Lower lobe of right lung (tissue), 2 donors: ENCODE results near the gene CNFN. TPM values are rescaled to one million over a fixed set of nuclear protein-coding genes. Genes with fewer than 3 reads are reported as not detected.

ENCODE experiments used
- ATAC-seq, 2 donors: fragments of 200-7000 bp; cut with Tn5 transposase; one replicate each; pipeline ENCODE4 v1.9.1; 2020 to 2022; ENCODE audit warnings: mild to moderate bottlenecking in 2 of 2, moderate library complexity in 2 of 2
- DNase-seq: peaks from one replicate; pipeline ENCODE4 v3.0.0-alpha.2; 2020
- H3K27ac ChIP-seq: fragments of 200-600 bp; one replicate; pipeline ENCODE4 v1.8.0; 2022
- H3K27me3 ChIP-seq: fragments of 200-600 bp; one replicate; pipeline ENCODE4 v1.8.0; 2022; ENCODE audit warnings: low read depth
- H3K36me3 ChIP-seq: fragments of 200-600 bp; one replicate; pipeline ENCODE4 v1.8.0; 2022; ENCODE audit warnings: mild to moderate bottlenecking
- H3K4me1 ChIP-seq: fragments of 200-600 bp; one replicate; pipeline ENCODE4 v1.8.0; 2022
- H3K4me3 ChIP-seq: fragments of 200-600 bp; one replicate; pipeline ENCODE4 v1.8.0; 2022; ENCODE audit warnings: mild to moderate bottlenecking
- H3K9me3 ChIP-seq: fragments of 200-600 bp; one replicate; pipeline ENCODE4 v1.8.0; 2022
- intact Hi-C: fragments of 100-400 bp; cut with DNase I; formaldehyde crosslinking; loops from one replicate; pipeline ENCODE4 v1.11.0; 2022
- total RNA-seq: library from RNA; stranded (reverse); fragmentation: NEBNext Ultra II Directional; extraction: Animal tissue kit (Norgen Biotek cat#: 25700); gene quantifications from one replicate; pipeline ENCODE4 v1.2.1, GENCODE V29; 2021
- TF ChIP-seq, protein P1 (sequence below): fragments of 200-600 bp; IDR thresholded peaks from one replicate; pipeline ENCODE4 v1.8.0; 2022; ENCODE audit warnings: antibody characterized with exemption, mild to moderate bottlenecking
- donor health status: DM: no; HTN: yes; CAD: no; lungs with severe emphysema.

CNFN gene
- total RNA-seq, 1 donor from 2014 or later: not detected

DNA sequence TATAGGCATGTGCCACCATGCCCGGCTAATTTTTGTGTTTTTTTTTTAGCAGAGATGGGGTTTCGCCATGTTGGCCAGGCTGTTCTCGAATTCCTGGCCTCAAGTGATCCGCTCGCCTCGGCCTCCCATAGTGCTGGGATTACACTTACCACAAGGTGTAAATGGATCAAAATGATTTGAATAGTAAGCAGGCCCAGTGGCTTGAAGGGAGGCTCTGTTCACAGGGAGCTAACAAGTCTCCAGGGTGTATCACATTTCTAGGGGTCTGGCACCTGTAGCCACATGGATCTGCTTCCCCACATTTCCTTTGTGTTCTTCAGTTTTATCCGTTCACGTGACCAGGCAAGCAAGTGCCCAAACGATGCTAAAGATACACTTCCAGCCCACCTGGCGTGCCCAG is 13.5 kb upstream of the CNFN start:
- Histone ChIP-seq H3K27ac (no peak overlapping the region), H3K27me3 (no peaks in the 10 kb centered on the region), H3K9me3 (no peaks in the 10 kb centered on the region), H3K4me3 (no peak overlapping the region), H3K4me1 (peaks cover 9% of the 10 kb centered on the region), H3K36me3 (no peaks in the 10 kb centered on the region)
- intact Hi-C loops: no loop called here
- TF ChIP-seq, protein P1, sequence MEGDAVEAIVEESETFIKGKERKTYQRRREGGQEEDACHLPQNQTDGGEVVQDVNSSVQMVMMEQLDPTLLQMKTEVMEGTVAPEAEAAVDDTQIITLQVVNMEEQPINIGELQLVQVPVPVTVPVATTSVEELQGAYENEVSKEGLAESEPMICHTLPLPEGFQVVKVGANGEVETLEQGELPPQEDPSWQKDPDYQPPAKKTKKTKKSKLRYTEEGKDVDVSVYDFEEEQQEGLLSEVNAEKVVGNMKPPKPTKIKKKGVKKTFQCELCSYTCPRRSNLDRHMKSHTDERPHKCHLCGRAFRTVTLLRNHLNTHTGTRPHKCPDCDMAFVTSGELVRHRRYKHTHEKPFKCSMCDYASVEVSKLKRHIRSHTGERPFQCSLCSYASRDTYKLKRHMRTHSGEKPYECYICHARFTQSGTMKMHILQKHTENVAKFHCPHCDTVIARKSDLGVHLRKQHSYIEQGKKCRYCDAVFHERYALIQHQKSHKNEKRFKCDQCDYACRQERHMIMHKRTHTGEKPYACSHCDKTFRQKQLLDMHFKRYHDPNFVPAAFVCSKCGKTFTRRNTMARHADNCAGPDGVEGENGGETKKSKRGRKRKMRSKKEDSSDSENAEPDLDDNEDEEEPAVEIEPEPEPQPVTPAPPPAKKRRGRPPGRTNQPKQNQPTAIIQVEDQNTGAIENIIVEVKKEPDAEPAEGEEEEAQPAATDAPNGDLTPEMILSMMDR: no peak
- ATAC-seq (no peak), DNase-seq (no peak)

DNA sequence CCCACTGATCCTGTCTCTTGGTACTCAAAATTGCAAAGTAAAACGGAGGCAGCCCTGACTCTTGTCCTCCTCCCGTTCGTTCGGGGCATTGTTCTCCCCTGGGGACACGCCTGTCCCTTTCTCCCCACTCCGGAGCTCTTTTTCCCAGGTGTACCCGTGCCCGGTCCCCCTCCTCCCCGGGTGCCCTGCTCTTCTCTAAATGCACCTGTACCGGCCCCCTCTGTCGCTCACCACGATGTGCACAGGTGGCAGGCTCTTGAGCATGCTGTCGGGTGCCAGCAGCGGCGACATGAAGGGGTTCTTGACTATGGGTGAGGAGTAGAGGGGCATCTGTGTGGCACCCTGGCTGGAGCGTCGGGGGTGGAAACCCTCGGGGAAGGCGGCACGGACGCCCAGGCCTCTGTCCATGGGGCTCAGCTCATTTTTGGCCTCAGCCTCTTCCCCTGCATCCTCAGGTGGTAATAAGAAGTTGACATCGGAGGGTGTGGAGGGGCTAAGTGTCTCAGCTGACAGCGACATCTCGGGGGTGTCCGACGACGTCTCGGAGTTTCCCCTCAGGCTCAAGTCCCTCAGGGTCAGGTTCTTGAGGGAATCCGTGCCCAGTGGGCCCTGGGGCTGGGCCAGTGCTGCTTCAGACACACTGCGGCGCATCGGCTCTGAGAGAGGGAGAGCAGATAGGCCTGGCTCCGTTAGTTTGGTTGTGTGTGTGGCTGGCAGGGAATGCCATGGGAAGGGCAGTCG is 12.4 kb upstream of the CNFN start:
- H3K4me1 ChIP-seq: peaks cover 13% of the 10 kb centered on the region
- peak overlapping the region; percentile 66 for H3K4me3 ChIP-seq
- no peaks in the 10 kb centered on the region for H3K9me3 ChIP-seq
- H3K27me3 ChIP-seq: no peaks in the 10 kb centered on the region
- peak in 1 of 2 donors; percentile 10 for ATAC-seq
- H3K36me3 ChIP-seq: no peaks in the 10 kb centered on the region
- DNase-seq: no peak
- intact Hi-C loops: no loop called here
- TF ChIP-seq, protein P1: no peak
- peak overlapping the region; percentile 56 for H3K27ac ChIP-seq

DNA sequence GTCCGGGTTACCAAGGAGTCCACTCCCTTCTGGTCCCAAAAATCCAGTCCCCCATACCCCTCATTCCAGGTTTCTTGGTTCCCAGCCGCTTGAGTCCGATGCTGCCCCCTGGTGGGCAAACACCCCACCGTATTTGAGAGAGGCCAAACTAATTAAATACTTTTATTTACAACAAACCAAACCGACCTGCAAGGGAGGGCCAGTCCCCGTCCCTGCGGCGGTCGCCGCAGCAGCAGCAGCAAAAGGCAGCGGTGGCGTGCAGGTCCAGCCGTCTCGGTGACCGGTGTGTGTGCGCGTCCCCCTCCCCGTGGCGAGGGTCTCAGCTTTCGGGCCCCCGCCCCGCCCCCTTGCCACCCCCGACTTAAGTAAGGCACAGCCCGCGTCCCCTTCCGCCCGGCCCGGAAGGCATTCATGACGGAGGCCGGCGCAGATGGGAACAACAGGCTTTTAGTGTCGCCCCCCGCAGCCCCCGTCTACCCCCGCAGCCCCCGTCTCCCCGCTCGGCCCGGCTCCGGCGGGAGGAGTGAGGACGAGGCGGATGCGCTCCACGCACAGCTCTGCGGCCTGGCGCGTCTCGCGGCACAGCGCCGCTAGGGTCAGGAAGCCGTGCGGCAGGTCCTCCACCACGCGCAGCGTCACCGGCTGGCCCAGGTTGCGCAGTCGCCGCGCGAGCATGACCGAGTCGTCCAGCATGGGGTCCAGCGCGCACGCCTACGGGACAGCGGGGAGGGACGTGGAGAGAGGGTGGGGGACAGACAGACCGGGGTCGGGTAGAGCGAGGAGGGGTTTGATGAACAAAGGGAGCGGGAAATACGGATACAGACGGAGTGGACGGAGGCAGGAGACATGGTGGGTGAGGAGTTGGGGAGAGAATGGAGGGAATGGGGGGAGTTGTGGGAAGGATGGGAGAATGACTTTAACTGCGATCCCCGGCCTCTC is 11.5 kb upstream of the CNFN start:
- intact Hi-C loops: no loop called here
- TF ChIP-seq, protein P1: peak; percentile 74
- no peaks in the 10 kb centered on the region for H3K9me3 ChIP-seq
- no peaks in the 10 kb centered on the region for H3K36me3 ChIP-seq
- no peaks in the 10 kb centered on the region for H3K27me3 ChIP-seq
- peaks cover 17% of the 10 kb centered on the region for H3K4me1 ChIP-seq
- DNase-seq (peak; percentile 86), ATAC-seq (peak; percentile 81 to 82)
- peak overlapping the region; percentile 56 for H3K27ac ChIP-seq
- H3K4me3 ChIP-seq: peak overlapping the region; percentile 66

DNA sequence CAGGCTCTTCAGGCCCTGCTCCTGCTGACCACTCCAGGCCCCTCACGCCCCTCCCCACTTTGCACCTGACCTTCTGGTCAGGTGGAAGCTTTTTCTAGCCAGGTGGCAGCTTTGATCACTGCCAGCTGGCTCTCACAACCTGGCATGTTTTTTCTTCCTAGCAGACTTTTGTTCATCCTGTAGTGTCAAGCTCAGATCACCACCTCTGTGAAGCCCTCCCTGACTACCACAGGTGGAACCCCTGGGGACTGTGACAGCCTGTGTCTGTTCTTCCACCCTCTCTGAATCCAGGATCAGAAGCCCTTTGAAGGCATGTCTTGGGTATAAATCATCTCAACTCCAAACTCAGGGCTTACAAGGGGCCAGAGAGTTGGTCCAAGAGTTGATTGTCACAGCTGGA is 10.3 kb upstream of the CNFN start:
- Histone ChIP-seq H3K27ac (no peak overlapping the region), H3K36me3 (no peaks in the 10 kb centered on the region), H3K4me3 (no peak overlapping the region), H3K27me3 (no peaks in the 10 kb centered on the region), H3K4me1 (peaks cover 26% of the 10 kb centered on the region), H3K9me3 (no peaks in the 10 kb centered on the region)
- ATAC-seq (no peak), DNase-seq (no peak)
- intact Hi-C loops: no loop called here
- TF ChIP-seq, protein P1: no peak

DNA sequence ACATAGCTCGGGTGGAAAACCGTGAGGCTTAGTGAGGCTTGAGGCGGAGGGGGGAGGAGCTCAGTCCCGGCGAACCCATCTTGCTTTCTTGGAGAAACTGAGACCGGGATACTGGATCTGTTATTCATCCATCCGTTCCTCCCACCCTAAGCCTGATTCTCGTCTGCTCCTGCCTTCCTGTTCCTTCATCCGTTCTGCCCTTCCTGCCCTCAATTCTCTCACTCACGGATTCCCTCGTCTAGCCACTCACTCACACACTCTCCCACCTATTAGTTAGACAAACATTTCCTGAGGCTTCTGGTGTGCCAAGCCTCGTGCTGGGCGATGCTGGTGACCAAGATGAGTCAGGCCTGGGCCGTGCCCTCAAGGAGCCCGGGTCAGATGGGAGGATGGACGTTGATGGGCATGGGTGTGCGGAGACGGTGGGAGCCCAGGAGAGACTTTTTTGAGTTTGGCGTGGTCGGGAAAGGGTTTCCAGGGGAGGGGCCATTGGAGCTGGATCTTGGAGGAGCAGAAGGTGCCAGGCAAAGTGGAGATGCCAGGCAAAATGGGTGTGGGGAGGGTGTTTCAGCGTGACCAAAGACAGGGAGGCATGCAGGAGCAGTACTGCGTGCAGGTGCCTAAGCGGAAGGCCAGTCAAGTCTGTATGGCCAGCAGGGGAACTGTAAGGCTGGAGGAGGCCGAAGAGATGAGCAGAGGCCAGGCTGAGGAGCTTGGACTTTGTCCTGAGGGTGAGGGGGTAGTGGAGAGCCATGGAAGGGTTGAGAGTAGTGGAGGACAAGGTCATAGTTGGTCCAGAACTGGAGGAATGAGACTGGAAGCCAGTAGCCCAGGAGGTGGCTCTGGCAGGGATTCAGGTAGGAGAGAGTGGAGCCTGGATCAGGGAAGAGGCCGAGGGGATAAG is 7.4 kb upstream of the CNFN start:
- no peaks in the 10 kb centered on the region for H3K36me3 ChIP-seq
- ATAC-seq: no peak
- H3K9me3 ChIP-seq: no peaks in the 10 kb centered on the region
- H3K4me3 ChIP-seq: peak overlapping the region; percentile 72
- no peaks in the 10 kb centered on the region for H3K27me3 ChIP-seq
- TF ChIP-seq, protein P1: no peak
- peak overlapping the region; percentile 80 for H3K27ac ChIP-seq
- H3K4me1 ChIP-seq: peaks cover 26% of the 10 kb centered on the region
- intact Hi-C loops: no loop called here
- no peak for DNase-seq
